Ishikawa (cell line): Measurements from ENCODE around the gene ZBTB8B.

Source experiments
- EP300 ChIP-seq: IDR thresholded peaks from 2 replicates; pipeline ENCODE4 v1.6.1; 2012; ENCODE audit warnings: borderline replicate concordance
- FOXM1 ChIP-seq: IDR thresholded peaks from 2 replicates; pipeline ENCODE4 v1.6.1; 2012; ENCODE audit warnings: low read depth, borderline replicate concordance
- NFIC ChIP-seq: IDR thresholded peaks from 2 replicates; pipeline ENCODE4 v1.6.1; 2012
- RAD21 ChIP-seq: IDR thresholded peaks from 2 replicates; pipeline ENCODE4 v1.6.1; 2012; ENCODE audit warnings: low read depth
- TAF1 ChIP-seq: IDR thresholded peaks from 2 replicates; pipeline ENCODE4 v1.6.1; 2012; ENCODE audit warnings: low read depth, mild to moderate bottlenecking
- USF1 ChIP-seq: IDR thresholded peaks from 2 replicates; pipeline ENCODE4 v1.6.1; 2012
- YY1 ChIP-seq: IDR thresholded peaks from 2 replicates; pipeline ENCODE4 v1.6.1; 2012; ENCODE audit warnings: low read depth
- TF ChIP-seq, protein P1 (sequence below): IDR thresholded peaks from 2 replicates; pipeline ENCODE4 v1.6.1; 2012; ENCODE audit warnings: low read depth, mild to moderate bottlenecking

GRCh38 chr1:32487182-32487581, 22.3 kb downstream of the ZBTB8B start:
- TF ChIP-seq EP300 (no peak), RAD21 (no peak), TAF1 (no peak), USF1 (no peak), FOXM1 (no peak), YY1 (no peak), NFIC (no peak)
- TF ChIP-seq, protein P1, sequence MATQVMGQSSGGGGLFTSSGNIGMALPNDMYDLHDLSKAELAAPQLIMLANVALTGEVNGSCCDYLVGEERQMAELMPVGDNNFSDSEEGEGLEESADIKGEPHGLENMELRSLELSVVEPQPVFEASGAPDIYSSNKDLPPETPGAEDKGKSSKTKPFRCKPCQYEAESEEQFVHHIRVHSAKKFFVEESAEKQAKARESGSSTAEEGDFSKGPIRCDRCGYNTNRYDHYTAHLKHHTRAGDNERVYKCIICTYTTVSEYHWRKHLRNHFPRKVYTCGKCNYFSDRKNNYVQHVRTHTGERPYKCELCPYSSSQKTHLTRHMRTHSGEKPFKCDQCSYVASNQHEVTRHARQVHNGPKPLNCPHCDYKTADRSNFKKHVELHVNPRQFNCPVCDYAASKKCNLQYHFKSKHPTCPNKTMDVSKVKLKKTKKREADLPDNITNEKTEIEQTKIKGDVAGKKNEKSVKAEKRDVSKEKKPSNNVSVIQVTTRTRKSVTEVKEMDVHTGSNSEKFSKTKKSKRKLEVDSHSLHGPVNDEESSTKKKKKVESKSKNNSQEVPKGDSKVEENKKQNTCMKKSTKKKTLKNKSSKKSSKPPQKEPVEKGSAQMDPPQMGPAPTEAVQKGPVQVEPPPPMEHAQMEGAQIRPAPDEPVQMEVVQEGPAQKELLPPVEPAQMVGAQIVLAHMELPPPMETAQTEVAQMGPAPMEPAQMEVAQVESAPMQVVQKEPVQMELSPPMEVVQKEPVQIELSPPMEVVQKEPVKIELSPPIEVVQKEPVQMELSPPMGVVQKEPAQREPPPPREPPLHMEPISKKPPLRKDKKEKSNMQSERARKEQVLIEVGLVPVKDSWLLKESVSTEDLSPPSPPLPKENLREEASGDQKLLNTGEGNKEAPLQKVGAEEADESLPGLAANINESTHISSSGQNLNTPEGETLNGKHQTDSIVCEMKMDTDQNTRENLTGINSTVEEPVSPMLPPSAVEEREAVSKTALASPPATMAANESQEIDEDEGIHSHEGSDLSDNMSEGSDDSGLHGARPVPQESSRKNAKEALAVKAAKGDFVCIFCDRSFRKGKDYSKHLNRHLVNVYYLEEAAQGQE: no peak
